ENCODE data around the gene TNS3. TPM values are rescaled to one million over a fixed set of nuclear protein-coding genes. Genes with fewer than 3 reads are reported as not detected.

TNS3 gene
- total and polyA plus RNA-seq, 10 of the 15 experiments (the other 5 are each of a cell fraction or from before 2014, with no cell fraction given) = 0.27 to 2.7 (median 0.79) TPM

GRCh38 chr7:47290867-47291266 is 291.0 kb downstream of the TNS3 start (continued):
- TF ChIP-seq, protein P1, sequence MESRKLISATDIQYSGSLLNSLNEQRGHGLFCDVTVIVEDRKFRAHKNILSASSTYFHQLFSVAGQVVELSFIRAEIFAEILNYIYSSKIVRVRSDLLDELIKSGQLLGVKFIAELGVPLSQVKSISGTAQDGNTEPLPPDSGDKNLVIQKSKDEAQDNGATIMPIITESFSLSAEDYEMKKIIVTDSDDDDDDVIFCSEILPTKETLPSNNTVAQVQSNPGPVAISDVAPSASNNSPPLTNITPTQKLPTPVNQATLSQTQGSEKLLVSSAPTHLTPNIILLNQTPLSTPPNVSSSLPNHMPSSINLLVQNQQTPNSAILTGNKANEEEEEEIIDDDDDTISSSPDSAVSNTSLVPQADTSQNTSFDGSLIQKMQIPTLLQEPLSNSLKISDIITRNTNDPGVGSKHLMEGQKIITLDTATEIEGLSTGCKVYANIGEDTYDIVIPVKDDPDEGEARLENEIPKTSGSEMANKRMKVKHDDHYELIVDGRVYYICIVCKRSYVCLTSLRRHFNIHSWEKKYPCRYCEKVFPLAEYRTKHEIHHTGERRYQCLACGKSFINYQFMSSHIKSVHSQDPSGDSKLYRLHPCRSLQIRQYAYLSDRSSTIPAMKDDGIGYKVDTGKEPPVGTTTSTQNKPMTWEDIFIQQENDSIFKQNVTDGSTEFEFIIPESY (IDR thresholded peaks at IDR 0.05) = no peak
- no peak for TF ChIP-seq E2F8 (IDR thresholded peaks at IDR 0.05; ENCODE audit: low read depth, partially characterized antibody)
- TF ChIP-seq, protein P2, sequence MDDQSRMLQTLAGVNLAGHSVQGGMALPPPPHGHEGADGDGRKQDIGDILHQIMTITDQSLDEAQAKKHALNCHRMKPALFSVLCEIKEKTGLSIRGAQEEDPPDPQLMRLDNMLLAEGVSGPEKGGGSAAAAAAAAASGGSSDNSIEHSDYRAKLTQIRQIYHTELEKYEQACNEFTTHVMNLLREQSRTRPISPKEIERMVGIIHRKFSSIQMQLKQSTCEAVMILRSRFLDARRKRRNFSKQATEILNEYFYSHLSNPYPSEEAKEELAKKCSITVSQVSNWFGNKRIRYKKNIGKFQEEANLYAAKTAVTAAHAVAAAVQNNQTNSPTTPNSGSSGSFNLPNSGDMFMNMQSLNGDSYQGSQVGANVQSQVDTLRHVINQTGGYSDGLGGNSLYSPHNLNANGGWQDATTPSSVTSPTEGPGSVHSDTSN (IDR thresholded peaks at IDR 0.05; ENCODE audit: insufficient replicate concordance, low read depth, low read length) = no peak
- TF ChIP-seq, protein P3, sequence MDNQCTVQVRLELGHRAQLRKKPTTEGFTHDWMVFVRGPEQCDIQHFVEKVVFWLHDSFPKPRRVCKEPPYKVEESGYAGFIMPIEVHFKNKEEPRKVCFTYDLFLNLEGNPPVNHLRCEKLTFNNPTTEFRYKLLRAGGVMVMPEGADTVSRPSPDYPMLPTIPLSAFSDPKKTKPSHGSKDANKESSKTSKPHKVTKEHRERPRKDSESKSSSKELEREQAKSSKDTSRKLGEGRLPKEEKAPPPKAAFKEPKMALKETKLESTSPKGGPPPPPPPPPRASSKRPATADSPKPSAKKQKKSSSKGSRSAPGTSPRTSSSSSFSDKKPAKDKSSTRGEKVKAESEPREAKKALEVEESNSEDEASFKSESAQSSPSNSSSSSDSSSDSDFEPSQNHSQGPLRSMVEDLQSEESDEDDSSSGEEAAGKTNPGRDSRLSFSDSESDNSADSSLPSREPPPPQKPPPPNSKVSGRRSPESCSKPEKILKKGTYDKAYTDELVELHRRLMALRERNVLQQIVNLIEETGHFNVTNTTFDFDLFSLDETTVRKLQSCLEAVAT (IDR thresholded peaks at IDR 0.05) = no peak
- no peak for TF ChIP-seq STAT1 (conservative IDR thresholded peaks at IDR 0.05)
- TF ChIP-seq, protein P4, sequence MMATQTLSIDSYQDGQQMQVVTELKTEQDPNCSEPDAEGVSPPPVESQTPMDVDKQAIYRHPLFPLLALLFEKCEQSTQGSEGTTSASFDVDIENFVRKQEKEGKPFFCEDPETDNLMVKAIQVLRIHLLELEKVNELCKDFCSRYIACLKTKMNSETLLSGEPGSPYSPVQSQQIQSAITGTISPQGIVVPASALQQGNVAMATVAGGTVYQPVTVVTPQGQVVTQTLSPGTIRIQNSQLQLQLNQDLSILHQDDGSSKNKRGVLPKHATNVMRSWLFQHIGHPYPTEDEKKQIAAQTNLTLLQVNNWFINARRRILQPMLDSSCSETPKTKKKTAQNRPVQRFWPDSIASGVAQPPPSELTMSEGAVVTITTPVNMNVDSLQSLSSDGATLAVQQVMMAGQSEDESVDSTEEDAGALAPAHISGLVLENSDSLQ (IDR thresholded peaks at IDR 0.05) = no peak

All from GM12878 (cell line).